ENCODE results near the gene PLXNA2.

Gene PLXNA2

GRCh38 chr1:208141610-208142192 is 102.5 kb downstream of the PLXNA2 start:
- no peak for DNase-seq (ENCODE audit: low read depth, low spot score)

- DNase-seq (ENCODE audit: low read depth, low spot score) = no peak
Observed at GRCh38 chr1:208139434-208140045, 104.6 kb downstream of the PLXNA2 start.

- no peak for DNase-seq (ENCODE audit: low read depth, low spot score)
Observed at GRCh38 chr1:208137193-208137592, 107.0 kb downstream of the PLXNA2 start.

DNA sequence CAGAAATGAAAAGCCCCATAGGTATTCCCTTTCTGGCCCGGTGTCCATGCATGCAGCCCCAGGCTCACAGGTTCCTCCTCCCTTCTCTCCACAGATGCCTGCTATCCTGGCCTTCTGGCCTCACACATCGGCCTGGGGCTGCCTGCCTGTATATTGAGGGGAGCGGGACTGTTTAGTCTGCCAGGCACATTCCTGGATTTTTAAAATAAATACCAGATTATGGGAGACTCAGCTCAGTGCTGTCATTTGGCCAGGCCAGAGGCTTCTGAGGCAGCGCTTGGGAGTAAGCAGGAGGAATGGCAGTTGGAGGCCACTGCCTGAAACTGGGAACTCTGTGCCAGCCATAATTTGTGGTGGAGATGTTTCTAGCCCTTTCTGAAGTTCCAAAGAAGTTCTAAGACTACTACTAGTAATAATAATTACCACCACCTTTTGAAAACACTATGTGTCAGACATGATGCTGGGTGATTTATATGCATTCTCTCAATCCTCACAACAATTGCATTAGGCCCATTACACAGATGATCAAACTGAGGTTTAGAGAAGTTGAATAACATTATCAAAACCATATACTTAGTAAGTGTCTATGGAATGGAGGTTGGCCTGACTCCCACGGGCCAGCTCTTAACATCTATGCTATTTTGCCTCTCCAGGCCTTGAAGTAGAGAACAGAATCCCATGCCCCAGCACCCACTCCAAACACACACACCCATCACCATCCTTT is 107.6 kb downstream of the PLXNA2 start:
- no peak for DNase-seq (ENCODE audit: low read depth, low spot score)

- no peak for DNase-seq (ENCODE audit: low read depth, low spot score)
Observed at GRCh38 chr1:208135354-208135753, 108.8 kb downstream of the PLXNA2 start.

DNA sequence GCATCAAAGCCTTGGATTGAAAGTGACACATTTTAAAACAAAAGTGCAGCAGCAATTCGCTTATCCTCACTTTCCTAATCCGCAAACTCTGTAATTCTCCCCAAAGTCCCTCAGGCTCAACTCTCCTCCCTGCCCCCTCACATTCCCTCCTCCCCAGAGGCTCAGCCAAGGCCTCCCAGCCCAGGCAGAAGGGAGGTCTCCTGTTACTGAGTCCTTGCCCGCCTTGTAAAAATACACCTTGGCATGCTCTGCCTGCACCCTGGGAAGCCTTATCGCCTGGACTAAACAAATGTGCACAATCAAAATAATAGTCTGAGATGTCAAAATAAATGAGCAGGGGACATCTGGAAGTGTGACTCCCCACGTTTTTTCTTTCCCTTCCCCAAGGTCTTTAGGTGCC is 109.7 kb downstream of the PLXNA2 start:
- DNase-seq (ENCODE audit: low read depth, low spot score) = no peak

DNA sequence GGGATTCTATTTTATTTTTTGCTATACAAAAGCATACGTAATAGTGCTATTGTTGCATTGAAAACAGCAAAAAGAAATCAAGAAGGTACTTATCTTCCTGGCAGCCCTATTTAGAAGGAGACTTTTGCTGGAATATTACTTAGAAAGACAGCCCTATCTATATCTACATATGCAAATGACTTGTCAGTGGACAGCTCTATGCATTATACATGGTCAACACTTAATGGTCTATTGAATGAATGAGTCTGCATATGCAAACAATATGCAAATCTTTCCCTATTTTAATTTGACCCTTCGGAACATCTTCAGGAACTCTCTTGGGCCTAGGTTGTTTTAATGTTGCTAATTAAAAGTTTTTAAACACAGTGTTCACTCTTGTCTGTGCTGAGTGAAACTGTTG is 110.8 kb downstream of the PLXNA2 start:
- DNase-seq (ENCODE audit: low read depth, low spot score) = no peak

GRCh38 chr1:208132287-208132882 is 111.8 kb downstream of the PLXNA2 start:
- DNase-seq (ENCODE audit: low read depth, low spot score) = no peak

DNA sequence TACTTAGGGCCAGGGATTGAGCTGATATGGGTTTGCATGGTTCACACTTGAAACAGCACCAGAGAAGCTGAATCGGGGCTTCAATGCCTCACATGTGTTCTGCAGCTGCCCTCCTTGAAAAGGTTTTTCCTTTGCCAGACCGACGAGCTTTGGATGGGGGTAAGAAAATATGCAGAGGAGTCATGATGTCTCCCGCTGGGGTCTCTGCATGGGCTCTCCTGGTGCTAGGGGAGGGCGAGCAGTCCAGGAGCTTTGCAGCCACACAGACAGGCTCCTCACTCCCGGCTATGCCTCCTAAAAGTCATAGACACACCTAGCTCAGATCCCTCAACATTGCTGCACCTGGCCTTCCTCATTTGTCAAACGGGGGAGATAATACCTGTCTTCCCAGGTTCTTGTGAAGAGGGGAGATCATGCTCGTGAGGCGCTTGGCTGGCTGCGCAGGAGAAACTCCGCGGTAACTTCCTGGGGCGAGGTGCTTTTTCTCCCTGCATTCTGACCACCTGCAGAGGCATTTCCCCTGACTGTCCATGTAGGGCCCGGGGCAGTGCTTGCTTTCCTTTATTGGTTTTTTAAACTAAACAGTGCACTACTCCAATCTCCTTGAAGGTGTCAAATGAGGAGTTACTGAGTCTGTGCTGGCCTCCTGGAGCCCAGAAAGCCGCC is 112.4 kb downstream of the PLXNA2 start:
- peak; percentile 54 for DNase-seq (ENCODE audit: low read depth, low spot score)

GRCh38 chr1:208129487-208129886 is 114.7 kb downstream of the PLXNA2 start:
- DNase-seq (ENCODE audit: low read depth, low spot score) = no peak

DNA sequence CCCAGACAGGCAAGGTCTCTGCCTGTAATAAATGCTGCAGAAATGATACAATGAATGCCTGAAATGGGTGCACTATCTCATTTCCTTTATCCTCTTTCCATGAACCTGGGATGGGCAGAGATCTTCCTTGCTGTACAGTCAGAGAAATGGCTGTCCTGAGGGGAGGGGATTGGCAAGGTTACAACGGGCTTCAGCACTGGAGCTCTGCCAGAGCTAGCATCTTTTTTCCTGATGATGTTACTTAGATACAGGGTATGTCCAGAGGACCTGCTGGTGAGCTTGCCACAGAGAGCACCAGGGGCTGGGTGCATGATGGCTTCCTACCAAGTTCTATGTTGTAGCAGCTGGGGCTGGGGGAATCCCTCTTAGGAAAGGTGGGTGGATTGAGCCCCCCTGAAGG is 115.1 kb downstream of the PLXNA2 start:
- no peak for DNase-seq (ENCODE audit: low read depth, low spot score)

GRCh38 chr1:208127792-208128529 is 116.2 kb downstream of the PLXNA2 start:
- DNase-seq (ENCODE audit: low read depth, low spot score) = peak; percentile 58

- DNase-seq (ENCODE audit: low read depth, low spot score) = no peak
Observed at GRCh38 chr1:208127284-208127683, 116.9 kb downstream of the PLXNA2 start.

- no peak for DNase-seq (ENCODE audit: low read depth, low spot score)
Observed at GRCh38 chr1:208126108-208126507, 118.1 kb downstream of the PLXNA2 start.

GRCh38 chr1:208122612-208123358 is 121.4 kb downstream of the PLXNA2 start:
- no peak for DNase-seq (ENCODE audit: low read depth, low spot score)

- no peak for DNase-seq (ENCODE audit: low read depth, low spot score)
Observed at GRCh38 chr1:208121813-208122364, 122.3 kb downstream of the PLXNA2 start.

- no peak for DNase-seq (ENCODE audit: low read depth, low spot score)
Observed at GRCh38 chr1:208120431-208120790, 123.8 kb downstream of the PLXNA2 start.

DNA sequence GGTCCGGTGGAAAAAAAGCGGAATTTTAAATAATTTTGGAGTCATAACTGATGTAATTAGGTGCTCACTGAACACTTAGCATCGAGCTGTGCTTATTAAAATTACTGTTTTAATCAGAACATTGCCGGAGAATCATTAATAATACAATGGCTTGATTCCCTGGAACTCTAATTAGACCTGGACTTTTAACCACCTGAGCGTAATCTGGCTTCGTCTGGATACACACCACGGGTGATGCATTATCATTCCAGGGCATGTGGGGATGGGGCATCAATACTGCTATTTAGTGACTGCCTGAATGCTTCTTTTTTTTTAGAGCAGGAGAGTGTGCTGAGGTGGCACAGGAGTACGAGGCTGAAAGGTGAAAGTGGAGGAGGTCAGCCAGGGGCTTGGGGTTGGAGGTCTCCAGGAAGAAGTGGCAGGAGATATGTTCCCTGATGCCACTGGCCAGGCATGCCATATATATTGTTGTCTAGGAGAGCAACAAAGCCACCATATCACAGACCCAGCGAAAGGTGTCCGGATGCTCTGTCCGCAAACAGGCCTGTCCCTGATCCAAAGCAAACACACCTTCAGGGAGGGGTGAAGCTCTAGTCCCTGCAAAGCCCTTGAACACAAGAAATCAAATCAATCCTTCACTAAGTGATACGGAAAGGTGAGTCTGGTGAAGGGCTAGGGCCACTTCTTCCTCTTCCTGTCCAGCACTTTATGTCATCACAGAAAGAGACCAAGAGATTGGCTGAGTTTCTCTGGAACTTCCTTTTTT is 125.2 kb downstream of the PLXNA2 start:
- no peak for DNase-seq (ENCODE audit: low read depth, low spot score)

DNA sequence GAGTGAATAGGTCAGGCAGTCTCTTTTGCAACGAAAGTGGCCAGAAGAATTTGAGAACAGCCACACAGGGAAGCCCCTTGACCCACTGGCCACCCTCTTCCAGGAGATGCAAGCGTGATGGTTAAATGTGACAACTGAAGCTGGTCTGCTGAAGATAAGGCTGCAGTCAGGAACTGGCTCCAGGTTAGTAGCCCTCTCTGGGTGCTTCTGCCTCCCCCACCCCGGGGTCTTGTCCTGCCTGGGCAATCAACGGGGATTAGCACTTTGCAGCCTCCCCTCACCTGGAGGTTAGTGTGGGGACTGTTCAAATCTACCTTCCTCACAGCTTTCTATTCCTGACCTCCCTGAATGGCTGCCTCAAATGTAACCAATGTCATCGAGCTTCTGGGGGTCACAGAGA is 125.9 kb downstream of the PLXNA2 start:
- no peak for DNase-seq (ENCODE audit: low read depth, low spot score)

DNA sequence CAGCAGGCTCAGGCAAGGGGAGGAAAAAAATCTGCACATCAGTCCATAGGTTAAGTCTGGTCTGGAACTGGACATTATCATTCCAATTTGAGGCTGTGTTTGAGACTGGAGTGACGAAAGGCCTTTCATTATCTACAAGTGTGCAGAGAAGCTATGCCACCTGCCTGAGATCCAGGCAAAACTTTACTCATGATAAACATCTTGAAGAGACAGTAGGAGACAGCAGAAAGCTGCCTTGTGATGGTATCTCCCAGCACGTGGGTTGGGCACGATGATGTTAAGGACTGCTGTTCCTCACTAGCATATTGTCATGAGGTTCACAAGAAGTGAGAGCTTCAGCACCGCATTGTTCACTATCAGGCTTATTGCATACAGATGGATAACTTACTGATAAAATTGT is 126.4 kb downstream of the PLXNA2 start:
- no peak for DNase-seq (ENCODE audit: low read depth, low spot score)
